ENCODE data around the gene TBC1D3B.

GRCh38 chr17:36153895-36154610 lies 22.4 kb downstream of the TBC1D3B start:
- no peak for TF ChIP-seq E4F1 (IDR thresholded peaks at IDR 0.05; ENCODE audit: borderline replicate concordance, partially characterized antibody)
- TF ChIP-seq RBBP5 (conservative IDR thresholded peaks at IDR 0.05), result no peak
- TF ChIP-seq ZSCAN29 (IDR thresholded peaks at IDR 0.05), result no peak
- no peak for TF ChIP-seq CEBPB (IDR thresholded peaks at IDR 0.05; ENCODE audit: borderline replicate concordance in 1 of 2, low read depth in 2 of 2, low read length in 2 of 2)
- TF ChIP-seq FOXM1 (IDR thresholded peaks at IDR 0.05; ENCODE audit: low read depth, low read length), result no peak
- no peak for TF ChIP-seq EZH2 (IDR thresholded peaks at IDR 0.05; ENCODE audit: borderline replicate concordance, control insufficient read depth, low read depth, low read length)
